Non-pigmented ciliary epithelial cell (primary cell): ENCODE data around the gene ATG9B.

Source experiments
- DNase-seq: peaks from one replicate; pipeline ENCODE4 v3.0.0-alpha.2; 2010; ENCODE audit warnings: low read depth

ATG9B gene

DNA sequence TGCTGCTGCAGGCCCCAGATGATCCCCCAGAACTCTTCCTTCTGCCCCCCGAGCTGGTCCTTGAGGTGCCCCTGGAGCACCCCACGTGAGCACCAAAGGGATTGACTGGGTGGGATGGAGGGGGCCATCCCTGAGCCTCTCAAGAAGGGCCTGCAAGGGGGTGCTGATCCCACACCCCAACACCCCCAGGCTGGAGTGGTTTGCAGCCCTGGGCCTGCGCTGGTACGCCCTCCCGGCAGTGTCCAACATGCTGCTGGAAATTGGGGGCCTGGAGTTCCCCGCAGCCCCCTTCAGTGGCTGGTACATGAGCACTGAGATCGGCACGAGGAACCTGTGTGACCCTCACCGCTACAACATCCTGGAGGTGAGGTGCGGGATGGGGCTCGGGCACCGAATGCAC is 25.3 kb downstream of the ATG9B start:
- no peak for DNase-seq

- no peak for DNase-seq
Observed at GRCh38 chr7:150998341-150998740, 26.0 kb downstream of the ATG9B start.

DNA sequence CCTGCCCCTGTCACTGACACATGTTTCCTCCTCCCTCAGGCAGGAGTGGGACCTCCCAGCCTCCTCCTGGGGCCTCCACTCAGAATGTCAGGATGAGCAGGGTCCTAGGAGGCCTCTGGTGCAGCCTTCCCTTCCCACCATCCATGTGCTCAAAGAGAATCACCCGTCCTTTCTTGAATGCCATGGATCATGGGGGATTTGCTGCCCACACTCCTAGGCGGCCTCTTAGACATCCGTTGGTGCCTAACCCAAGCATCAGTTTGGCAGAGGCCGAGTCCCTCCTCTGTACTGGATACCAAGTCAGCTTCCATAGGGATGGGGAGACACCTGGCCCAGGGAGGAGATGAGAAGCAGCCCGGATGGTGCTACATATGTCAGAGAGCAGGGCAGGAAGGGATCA is 26.5 kb downstream of the ATG9B start:
- DNase-seq, result no peak

DNA sequence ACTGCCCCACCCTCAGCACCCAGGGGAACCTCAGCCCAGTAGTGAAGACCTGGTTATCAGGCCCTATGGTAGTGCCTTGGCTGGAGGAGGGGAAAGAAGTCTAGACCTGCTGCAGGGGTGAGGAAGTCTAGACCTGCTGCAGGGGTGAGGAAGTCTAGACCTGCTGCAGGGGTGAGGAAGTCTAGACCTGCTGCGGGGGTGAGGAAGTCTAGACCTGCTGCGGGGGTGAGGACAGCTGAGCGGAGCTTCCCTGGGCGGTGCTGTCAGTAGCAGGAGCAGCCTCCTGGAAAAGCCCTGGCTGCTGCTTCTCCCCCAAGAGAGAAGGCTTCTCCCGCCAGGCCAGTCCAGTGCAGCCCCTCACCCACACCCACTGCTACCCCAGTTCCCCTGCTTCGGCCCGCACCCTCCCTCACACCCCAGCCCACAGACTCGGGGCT is 27.2 kb downstream of the ATG9B start:
- no peak for DNase-seq

- no peak for DNase-seq
Observed at GRCh38 chr7:150996376-150997074, 27.8 kb downstream of the ATG9B start.

- no peak for DNase-seq
Observed at GRCh38 chr7:150994838-150995510, 29.3 kb downstream of the ATG9B start.

DNA sequence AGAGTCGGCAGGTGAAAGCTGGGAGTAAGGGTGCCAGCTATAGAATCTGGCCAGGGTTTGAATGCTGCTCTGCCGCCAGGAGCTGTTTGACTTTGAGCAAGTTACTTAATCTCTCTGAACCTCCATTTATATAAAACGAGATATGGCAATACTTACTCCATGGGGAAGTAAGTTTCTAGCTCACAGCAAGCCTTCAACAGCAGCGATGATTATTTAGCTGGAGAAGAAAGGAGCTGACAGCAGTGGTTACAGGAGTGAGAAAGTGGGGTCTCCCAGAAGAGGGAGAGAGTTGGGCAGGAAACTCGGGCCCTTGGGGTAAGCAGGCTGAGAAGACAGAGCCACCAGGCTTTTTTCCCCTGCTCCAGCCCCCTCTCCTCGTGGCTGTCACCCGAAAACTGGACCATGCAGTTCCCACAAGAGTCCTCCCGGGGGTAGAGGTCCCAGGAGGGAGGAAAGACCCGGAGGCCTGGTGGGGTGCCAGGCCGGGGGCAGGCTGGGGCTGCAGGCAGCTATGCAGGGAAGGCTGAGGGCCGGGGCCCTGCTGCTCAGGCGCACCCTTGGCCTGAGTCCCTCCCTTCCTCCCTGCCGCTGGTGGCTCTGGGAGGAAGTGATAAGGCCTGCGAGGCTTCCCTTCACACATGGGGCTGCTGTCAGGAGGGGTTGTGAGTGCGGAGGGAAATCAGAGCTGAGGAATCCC is 30.0 kb downstream of the ATG9B start:
- DNase-seq, result no peak

- no peak for DNase-seq
Observed at GRCh38 chr7:150993511-150993910, 30.8 kb downstream of the ATG9B start.

- no peak for DNase-seq
Observed at GRCh38 chr7:150992833-150993302, 31.4 kb downstream of the ATG9B start.

DNA sequence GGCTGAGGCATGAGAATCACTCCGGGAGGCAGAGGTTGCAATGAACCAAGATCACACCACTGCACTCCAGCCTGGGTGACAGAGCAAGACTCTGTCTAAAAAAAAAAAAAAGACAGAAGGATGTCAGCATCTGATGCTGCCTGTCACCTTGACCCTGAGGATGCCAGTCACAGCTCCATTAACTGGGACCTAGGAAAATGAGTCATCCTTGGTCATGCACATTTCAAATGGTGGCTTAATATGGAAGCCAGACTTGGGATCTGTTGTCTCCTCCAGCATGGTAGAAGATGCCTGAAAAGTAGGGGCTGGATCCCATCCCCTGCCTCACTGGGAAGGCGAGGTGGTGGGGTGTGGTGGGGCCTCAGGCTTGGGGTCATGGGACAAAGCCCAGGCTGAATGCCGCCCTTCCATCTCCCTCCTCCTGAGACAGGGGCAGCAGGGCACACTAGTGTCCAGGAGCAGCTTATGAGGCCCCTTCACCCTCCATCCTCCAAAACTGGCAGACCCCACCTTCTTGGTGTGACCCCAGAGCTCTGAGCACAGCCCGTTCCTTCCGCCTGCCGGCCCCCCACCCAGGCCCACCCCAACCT is 32.1 kb downstream of the ATG9B start:
- DNase-seq, result no peak

DNA sequence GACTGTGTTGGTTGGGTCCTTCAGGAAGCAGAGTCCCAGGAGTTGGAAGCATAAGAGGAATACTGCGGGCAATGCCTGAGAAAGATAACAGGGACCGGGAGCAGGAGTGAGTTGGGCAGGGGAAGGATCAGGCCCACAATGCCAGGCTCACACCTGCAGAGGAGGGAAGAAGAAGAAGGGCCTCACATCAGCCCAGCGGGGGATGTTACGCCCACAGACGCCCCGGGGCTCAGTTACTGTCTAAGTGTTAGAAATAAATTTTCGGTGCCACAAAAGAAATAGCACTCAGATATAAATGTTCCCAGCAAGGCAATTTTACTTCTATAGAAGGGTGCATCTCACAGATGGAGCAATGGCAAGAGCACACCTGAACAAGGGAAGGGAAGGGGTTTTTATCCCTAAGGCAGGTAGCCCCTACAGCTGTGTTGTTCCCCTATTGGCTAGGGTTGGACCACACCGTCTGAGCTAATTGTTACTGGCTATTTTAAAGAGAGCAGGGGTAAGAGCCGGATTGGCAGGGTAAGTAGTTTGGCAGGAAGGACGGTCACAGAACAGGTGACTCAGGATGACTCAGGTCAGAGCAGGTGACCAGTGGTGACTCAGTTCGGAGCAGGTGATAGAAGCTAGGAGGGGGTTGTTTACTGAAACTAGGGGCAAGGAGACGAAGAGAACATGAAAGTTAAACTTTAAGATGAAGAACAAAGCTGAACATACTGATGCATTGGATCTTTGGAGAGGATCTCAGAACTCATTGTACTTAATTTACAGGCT is 33.7 kb downstream of the ATG9B start, which contains the start of gene NOS3:
NOS3 (plus strand) TSS at position 602 of the 771 bp plus-strand sequence. CDS start 2,787 bp downstream, outside the sequence.
- no peak for DNase-seq

- no peak for DNase-seq
Observed at GRCh38 chr7:150989456-150989855, 34.8 kb downstream of the ATG9B start.

DNA sequence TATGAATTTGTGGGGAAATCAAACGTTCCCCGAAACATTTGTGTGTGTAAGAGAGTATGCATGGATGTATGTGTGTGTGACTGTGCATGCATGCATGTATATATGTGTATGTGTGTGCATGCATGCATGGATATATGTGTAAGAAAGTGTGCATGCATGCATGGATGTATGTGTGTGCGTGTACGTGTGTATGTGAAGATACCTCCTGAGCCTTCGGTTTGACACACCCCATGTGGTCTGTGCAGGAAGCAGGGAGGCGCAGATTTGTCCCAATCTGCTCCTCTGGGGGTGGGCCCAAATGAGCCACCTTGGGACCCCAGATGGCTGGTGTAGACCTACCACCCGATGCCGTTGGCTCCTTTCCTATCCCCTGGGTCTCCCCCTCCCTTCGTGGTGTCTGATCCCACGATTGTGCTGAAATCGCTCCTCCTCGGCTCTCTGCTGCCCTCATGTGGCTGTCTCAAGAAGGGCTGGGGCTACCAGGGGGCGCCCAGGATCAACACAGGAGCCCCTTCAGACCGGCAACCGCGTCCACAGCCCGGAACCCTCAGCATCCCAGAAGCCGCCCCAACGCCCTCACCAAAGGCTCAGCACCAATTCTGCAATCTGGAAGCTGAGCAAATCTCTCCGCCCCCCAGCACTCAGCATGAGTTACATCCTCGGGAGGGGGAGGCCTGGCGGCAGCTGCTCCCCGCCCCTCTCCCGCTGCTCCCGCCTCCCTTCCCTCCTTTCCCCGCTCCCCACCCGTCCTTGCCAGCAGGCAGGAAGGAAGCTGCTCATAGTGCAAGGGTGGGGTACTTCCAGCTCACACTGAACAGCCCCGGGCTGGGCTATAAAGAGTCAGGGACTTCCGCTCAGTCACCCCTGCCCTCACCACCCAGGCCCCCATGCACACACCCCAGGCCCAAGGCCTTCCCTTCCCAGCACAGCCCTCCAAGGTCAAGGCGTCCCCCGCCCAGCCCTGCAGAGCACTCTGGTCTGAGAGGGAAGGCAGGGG is 35.8 kb downstream of the ATG9B start:
- no peak for DNase-seq

DNA sequence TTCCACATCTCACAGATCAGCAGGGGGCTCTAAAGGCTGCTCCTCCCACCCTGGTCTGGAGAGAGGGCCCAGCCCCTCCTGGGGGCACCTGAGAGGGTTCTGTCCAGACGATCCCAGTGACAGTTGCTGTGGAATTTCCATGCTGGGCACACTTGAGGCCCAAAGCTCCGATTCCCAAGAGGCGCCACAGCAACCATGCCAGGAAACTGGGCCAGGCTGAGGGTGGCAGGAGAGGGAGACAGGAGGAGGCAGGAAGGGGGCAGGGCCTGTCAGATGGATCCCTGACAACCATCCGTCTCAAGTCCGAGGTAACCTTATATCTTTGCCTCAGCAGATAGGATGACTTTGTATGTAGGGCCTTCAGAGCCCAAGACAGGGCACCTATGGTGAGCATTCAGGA is 37.7 kb downstream of the ATG9B start:
- no peak for DNase-seq

DNA sequence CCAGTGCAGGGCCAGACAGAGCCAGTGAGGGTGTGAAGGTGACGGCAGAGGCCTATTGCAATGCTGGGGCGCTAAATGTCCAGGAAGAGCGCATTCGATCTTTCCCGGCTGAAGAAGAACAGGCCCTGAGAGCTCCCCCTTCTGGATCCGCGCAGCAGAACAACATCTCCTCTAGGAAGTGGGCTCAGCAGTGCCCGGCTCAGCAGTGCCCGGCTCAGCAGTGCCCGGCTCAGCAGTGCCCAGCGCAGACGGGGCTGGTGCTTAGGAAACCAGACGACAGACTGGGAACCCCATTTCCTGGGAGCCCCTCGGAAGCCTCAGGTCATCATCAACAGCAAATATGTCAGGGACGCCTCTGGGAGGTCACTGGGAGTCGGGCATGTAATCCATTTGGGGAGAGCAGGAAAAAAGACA is 38.2 kb downstream of the ATG9B start:
- peak; percentile 2 for DNase-seq

DNA sequence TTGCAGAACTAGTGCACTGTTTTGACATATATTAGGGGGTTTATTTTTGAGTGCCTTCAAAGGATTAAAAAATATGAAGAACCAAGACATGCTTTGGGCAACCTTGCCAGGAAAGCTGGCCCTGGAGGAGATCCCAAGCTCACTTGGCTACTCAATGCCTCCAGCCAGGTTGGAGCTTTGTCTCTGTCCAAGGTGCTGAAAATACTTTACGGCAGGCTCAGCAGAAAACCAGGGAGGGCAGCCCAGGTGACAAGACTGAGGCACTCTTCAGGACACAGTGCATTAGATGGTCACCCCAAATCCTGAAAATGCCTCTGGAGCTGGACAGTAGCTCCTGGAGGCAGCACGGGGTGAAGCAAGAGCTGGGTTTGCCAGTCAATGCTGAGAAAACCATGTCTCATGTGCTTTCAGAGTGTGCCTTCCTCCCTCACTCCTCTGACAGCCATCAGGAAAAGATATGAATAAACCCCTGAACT is 40.4 kb downstream of the ATG9B start:
- DNase-seq, result no peak

DNA sequence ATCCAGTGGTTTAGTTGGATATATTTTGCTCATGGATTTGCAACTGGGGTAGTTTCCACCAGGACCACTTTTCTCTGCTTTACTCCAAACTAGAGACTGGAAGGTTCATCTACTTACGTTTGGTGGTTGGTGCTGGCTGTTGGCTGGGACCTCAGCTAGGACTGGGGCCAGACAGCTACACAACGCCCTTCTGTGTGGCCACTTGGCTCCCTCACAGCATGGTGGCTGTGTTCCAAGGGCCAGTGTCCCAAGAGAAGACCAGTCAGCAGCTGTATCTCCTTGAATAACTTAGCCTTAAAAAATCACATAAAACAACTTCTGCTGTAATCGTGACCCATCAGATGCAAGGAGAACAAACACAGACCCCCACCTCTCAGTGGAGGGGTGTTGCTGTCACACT is 41.9 kb downstream of the ATG9B start:
- DNase-seq, result no peak

- DNase-seq, result no peak
Observed at GRCh38 chr7:150981644-150982043, 42.6 kb downstream of the ATG9B start.

DNA sequence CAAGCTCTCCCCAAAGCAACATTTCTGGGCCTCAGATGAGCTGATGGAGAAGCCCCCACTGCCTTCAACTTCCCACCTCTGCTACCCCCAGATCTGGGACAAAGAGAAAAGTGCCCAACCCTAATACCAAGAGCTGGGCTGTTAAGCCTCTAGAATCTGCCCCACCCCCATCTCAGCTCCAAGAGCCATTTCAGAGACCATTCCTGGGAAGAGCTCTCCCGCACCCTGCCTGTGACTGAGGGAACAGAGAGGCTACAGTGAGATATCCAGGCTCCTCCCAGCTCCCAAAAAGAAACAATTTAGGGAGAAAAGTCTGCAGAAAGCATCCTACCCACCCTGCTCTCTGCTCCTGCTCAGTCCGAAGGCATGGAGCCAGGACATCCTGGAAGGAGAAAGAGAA is 43.6 kb downstream of the ATG9B start:
- DNase-seq, result no peak

- no peak for DNase-seq
Observed at GRCh38 chr7:150979713-150980390, 44.4 kb downstream of the ATG9B start.
